ENCODE data around the gene FADD.

Gene FADD

DNA sequence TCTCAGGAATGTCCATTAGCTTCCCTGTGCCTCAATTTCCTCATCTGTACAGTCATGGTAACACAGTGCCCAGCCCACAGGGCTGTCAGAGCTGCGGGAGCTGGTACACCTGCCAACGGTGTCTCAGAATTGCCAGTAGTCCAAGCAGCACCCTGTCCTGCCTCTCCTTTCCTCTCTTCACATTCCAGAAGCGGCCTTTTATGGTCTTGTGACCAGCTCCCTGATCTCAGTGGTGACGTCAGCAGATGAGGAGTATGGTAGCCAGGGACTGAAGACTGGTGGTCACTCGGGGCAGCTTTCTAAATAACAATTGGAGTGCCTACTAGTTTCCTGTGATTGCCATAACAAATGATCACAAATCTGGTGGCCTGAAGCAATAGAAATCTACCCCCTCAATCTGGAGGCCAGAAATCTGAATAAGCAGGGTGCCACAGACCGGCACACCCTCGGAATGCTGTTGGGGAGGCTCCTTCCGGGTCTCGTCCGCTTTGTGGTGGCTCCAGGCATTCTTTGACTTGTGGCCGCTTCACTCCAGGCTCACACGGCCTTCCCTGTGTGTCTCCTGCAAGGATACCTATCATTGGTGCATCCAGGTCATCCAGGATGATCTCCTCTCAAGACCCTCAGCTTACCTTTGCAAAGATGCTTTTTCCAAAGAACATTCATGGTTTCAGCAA lies 2.1 kb downstream of the FADD start:
- no peak for TF ChIP-seq CTCF (IDR thresholded peaks at IDR 0.05; ENCODE audit: control insufficient read depth, extremely low read depth, insufficient read depth)
- H3K4me3 ChIP-seq (ENCODE audit: low read depth, low read length), result peak overlapping the region; percentile 99
- DNase-seq (ENCODE audit: low read depth), result no peak

DNA sequence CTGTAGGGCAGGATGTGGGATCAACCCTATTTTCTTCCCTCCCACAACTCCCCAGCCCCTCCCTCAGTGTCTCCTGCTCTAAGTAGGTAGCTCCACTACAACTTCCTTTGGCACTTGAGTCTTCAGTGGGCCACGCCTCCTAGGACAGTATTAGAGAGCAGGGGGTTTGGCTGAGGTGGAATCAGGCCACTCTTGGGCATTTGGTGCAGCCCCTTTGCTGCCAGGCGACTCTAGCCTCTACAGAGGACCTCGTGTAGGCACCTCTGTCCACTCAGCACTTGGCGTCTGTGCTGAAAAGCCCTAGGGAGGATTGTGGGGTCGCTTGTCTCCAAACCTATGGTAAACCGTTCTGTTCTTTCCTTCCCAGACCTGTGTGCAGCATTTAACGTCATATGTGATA lies 2.7 kb downstream of the FADD start:
- TF ChIP-seq CTCF (IDR thresholded peaks at IDR 0.05; ENCODE audit: control insufficient read depth, extremely low read depth, insufficient read depth), result no peak
- no peak for DNase-seq (ENCODE audit: low read depth)
- no peak overlapping the region for H3K4me3 ChIP-seq (ENCODE audit: low read depth, low read length)

GRCh38 chr11:70206226-70206981 lies 3.3 kb downstream of the FADD start:
- DNase-seq (ENCODE audit: low read depth), result no peak
- TF ChIP-seq CTCF (IDR thresholded peaks at IDR 0.05; ENCODE audit: control insufficient read depth, extremely low read depth, insufficient read depth), result no peak
- no peak overlapping the region for H3K4me3 ChIP-seq (ENCODE audit: low read depth, low read length)

- no peak for TF ChIP-seq CTCF (IDR thresholded peaks at IDR 0.05; ENCODE audit: control insufficient read depth, extremely low read depth, insufficient read depth)
- no peak for DNase-seq (ENCODE audit: low read depth)
Observed at GRCh38 chr11:70206982-70207376, 3.9 kb downstream of the FADD start.

DNA sequence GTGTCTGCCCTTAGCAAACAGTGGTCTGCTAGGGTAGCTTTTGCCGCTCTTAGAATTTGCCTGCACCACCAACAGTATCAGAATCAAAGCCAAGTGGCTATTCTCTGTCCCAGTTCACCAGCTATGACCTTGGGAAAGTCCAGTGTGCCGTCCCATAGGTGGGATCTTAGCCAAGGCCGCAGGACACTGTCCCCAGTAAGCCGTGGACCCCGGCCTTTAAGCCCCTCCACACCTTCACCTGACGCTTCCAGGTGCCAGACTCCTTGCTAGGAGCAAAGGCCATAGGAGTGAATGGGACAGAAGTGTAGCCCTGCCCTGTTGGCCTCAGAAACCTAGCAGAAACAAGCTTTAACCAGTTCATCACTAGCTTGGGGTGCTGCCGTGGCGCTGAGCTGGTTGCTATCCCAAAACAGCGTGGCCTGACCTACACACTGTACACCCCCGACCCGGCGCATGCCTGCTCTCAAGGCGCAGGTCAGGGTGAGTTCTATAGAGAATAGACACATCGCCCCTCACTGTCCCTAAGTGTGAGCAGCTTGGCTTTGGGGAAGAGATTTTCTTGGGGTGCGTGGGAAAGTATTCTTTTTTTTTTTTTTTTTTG lies 4.5 kb downstream of the FADD start:
- DNase-seq (ENCODE audit: low read depth), result no peak
- no peak overlapping the region for H3K4me3 ChIP-seq (ENCODE audit: low read depth, low read length)
- no peak for TF ChIP-seq CTCF (IDR thresholded peaks at IDR 0.05; ENCODE audit: control insufficient read depth, extremely low read depth, insufficient read depth)

More at GRCh38 chr11:70206982-70207376, 3.9 kb downstream of the FADD start:
- H3K4me3 ChIP-seq (ENCODE audit: low read depth, low read length), result no peak overlapping the region

- H3K4me3 ChIP-seq (ENCODE audit: low read depth, low read length), result no peak overlapping the region
- no peak for DNase-seq (ENCODE audit: low read depth)
- no peak for TF ChIP-seq CTCF (IDR thresholded peaks at IDR 0.05; ENCODE audit: control insufficient read depth, extremely low read depth, insufficient read depth)
Observed at GRCh38 chr11:70209391-70209912, 6.4 kb downstream of the FADD start.
